GM19468 (cell line): ENCODE data around the gene SLC30A9.

Experiments
- ATAC-seq: cut with Tn5 transposase; IDR thresholded peaks from one replicate; pipeline ENCODE4 v1.9.1; 2021; ENCODE audit warnings: mild to moderate bottlenecking, moderate library complexity, moderate number of reproducible peaks; ENCODE audit not compliant: unreplicated experiment; ENCODE audit errors: extremely low read depth

Gene SLC30A9

GRCh38 chr4:41990365-41991111 lies at the start of gene SLC30A9:
SLC30A9 (plus strand) TSS chr4:41990530; CDS start chr4:41990652, 122 bp downstream.
- peak; percentile 96 for ATAC-seq

- ATAC-seq: no peak
These were observed 49.5 kb upstream of the SLC30A9 start for GRCh38 chr4:41940834-41941233.

GRCh38 chr4:41943506-41943905 lies 46.8 kb upstream of the SLC30A9 start:
- ATAC-seq: no peak

GRCh38 chr4:41944089-41944488 lies 46.2 kb upstream of the SLC30A9 start:
- ATAC-seq: no peak

- ATAC-seq: no peak
These were observed 40.8 kb upstream of the SLC30A9 start for GRCh38 chr4:41949531-41949930.

- ATAC-seq: no peak
These were observed 32.7 kb upstream of the SLC30A9 start for GRCh38 chr4:41957634-41958033.

GRCh38 chr4:41963105-41963504 lies 27.2 kb upstream of the SLC30A9 start:
- ATAC-seq: no peak

- no peak for ATAC-seq
These were observed 25.9 kb upstream of the SLC30A9 start for GRCh38 chr4:41964401-41964800.

GRCh38 chr4:41967392-41967791 lies 22.9 kb upstream of the SLC30A9 start:
- ATAC-seq: no peak

GRCh38 chr4:41969671-41970070 lies 20.7 kb upstream of the SLC30A9 start:
- no peak for ATAC-seq

GRCh38 chr4:41975341-41975740 lies 15.0 kb upstream of the SLC30A9 start:
- ATAC-seq: no peak

GRCh38 chr4:41976775-41977516 lies 13.4 kb upstream of the SLC30A9 start:
- ATAC-seq: no peak

- no peak for ATAC-seq
These were observed 12.6 kb upstream of the SLC30A9 start for GRCh38 chr4:41977709-41978108.

- no peak for ATAC-seq
These were observed 8.9 kb upstream of the SLC30A9 start, which contains the start of gene DCAF4L1 for GRCh38 chr4:41981456-41981855. DCAF4L1 (plus strand) TSS chr4:41981756; CDS start chr4:41981793, 37 bp downstream.

- ATAC-seq: no peak
These were observed 7.6 kb upstream of the SLC30A9 start for GRCh38 chr4:41982716-41983115.

GRCh38 chr4:41985151-41985550 lies 5.2 kb upstream of the SLC30A9 start:
- ATAC-seq: no peak

GRCh38 chr4:41989994-41990364 lies 351 bp upstream of the SLC30A9 start:
- no peak for ATAC-seq

- no peak for ATAC-seq
These were observed 1.8 kb downstream of the SLC30A9 start for GRCh38 chr4:41991916-41992767.

- no peak for ATAC-seq
These were observed 2.9 kb downstream of the SLC30A9 start for GRCh38 chr4:41992967-41993857.
